Smooth muscle cell of the brain vasculature (primary cell): ENCODE measurements around the gene EME2.

ENCODE experiments used
- DNase-seq: peaks from one replicate; pipeline ENCODE4 v3.0.0-alpha.2; 2012; ENCODE audit warnings: low read depth, low spot score

EME2 gene

GRCh38 chr16:1818873-1819525 is 46.4 kb downstream of the EME2 start:
- no peak for DNase-seq

GRCh38 chr16:1819611-1820010 is 47.0 kb downstream of the EME2 start:
- no peak for DNase-seq

DNA sequence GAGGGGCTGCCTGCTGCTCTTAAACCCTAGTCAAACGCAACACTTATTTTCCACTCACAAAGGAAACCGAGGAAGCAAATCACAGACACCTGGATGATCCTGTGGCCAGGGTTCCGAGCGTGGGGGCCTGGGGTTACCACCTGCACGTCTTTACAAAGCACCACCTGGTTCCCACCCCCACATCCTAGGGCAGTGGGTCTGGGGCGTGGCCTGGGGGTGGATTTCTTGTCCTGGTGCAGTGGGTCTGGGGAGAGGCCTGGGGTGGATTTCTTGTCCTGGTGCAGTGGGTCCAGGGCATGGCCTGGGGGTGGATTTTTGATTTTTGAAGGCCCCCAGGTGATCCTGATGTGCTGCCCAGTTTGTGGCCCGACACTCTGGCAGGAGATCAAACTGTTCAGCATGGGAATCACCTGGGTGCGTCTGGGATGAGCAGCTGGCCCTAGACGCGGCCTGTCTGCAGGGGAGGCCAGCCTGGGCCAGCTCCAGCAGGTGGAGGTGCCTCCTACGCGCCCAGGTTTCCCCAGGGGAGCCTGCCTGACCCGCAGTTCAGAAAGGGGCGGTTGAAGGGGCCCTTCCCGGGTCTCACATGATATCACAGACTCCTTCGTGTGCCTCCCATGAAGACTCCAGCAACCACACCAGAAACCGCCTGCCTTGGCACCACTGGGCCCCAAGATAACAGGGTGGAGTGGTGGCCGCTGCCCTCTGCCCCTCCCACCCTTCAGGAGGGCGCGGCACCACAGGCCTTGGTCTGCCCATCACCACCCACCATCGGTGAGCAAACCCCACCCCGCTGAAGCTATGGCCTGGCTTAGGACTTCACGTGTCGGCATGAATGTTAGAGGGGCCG is 47.7 kb downstream of the EME2 start:
- DNase-seq, result no peak

- DNase-seq, result no peak
These were observed 48.3 kb downstream of the EME2 start for GRCh38 chr16:1820946-1821290.

DNA sequence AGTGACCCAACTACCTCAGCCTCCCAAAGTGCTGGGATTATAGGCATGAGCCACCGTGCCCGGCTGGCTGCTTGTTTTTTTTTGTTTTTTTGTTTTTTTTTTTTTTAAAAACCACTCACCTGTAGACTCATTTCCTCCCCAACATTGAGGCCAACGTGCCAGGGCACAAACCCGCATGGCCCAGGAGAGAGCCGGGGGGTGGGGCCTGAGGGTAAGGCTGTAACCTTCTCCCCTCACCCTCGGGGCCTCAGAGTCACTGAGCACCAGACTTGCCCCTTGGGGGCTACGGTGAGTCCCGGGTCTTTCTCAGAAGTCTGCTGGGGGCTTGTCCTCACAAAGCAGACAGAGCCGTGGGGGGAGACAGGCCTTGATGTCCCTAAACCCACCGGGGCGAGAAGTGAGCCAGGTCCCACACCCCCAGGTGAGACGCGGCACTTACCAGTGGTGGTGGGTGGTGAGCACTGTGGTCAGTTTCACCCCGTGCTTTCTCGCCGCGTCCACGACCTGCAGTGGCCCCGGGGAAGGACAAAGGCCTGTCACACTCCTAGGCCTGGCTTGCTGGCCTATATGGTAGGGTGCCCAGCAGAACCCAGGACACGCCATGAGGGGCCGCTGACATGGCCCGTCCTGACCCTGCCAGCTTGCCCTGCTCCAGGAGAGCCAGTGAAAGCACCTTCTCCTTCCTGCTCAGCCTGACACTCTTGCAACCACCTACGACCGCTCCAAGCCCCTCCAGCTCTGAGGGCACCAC is 49.4 kb downstream of the EME2 start:
- no peak for DNase-seq

- DNase-seq, result no peak
These were observed 50.2 kb downstream of the EME2 start for GRCh38 chr16:1822801-1823200.

DNA sequence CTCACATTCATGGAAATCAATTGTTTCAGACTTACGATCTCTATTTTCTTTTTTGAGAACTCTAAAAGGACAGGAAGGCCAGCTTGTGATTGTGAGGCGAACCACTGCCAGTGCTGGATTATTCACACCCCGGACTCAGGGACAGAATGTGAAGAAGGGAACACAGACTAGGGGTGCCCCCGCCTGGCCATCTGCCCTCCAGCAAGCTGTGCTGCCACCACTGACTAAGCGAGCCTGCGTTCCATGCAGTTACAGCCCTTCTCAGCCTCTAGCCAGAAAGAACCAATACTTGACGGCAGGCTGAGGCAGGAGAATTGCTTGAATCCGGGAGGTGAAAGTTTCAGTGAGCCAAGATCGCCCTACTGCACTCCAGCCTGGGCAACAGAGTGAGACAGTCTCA is 51.2 kb downstream of the EME2 start:
- DNase-seq, result no peak

- no peak for DNase-seq
These were observed 52.8 kb downstream of the EME2 start for GRCh38 chr16:1825381-1825863.
